MCF 10A (cell line): ENCODE measurements around the gene MEP1B. TPM values are rescaled to one million over a fixed set of nuclear protein-coding genes. Genes with fewer than 3 reads are reported as not detected.

Experiments
- BruUV-seq: library from RNA; stranded (reverse); fragments of 400-500 nt; replicated peaks from 2 replicates; lab custom pipeline; 2021; lab: Mats Ljungman, UMichigan
- CTCF ChIA-PET: fragments of 300-600 bp; sonication (Branson Sonifier 250); formaldehyde crosslinking; extraction: SDS; loops from one replicate; lab custom pipeline; 2021; ENCODE audit warnings: antibody characterized with exemption, inconsistent platforms; lab: Yijun Ruan, JAX
- POLR2A ChIA-PET: fragments of 300-600, 350-650 bp; sonication (Branson Sonifier 250); formaldehyde crosslinking; extraction: SDS; loops from one replicate; lab custom pipeline; 2020; ENCODE audit warnings: antibody characterized with exemption, inconsistent platforms; lab: Yijun Ruan, JAX
- DNase-seq: peaks from one replicate; pipeline ENCODE4 v3.0.0-alpha.2; 2018; ENCODE audit not compliant: unreplicated experiment
- H3K27ac Mint-ChIP-seq: one replicate; pipeline ENCODE4 v1.8.0; 2022; ENCODE audit warnings: mild to moderate bottlenecking, low read depth, mixed read lengths; ENCODE audit not compliant: unreplicated experiment
- H3K27me3 Mint-ChIP-seq: one replicate; pipeline ENCODE4 v1.8.0; 2022; ENCODE audit warnings: mixed read lengths; ENCODE audit not compliant: insufficient read depth, unreplicated experiment
- H3K36me3 Mint-ChIP-seq: one replicate; pipeline ENCODE4 v1.8.0; 2022; ENCODE audit warnings: mild to moderate bottlenecking, moderate library complexity, mixed read lengths; ENCODE audit not compliant: insufficient read depth, unreplicated experiment
- H3K4me1 Mint-ChIP-seq: one replicate; pipeline ENCODE4 v1.8.0; 2022; ENCODE audit warnings: mixed read lengths; ENCODE audit not compliant: insufficient read depth, unreplicated experiment
- H3K4me3 Mint-ChIP-seq: one replicate; pipeline ENCODE4 v1.8.0; 2022; ENCODE audit warnings: mild to moderate bottlenecking, moderate library complexity, mixed read lengths; ENCODE audit not compliant: unreplicated experiment
- H3K9me3 Mint-ChIP-seq: one replicate; pipeline ENCODE4 v1.8.0; 2022; ENCODE audit warnings: mixed read lengths; ENCODE audit not compliant: unreplicated experiment
- intact Hi-C: fragments of 100-400 bp; cut with micrococcal nuclease; formaldehyde crosslinking; loops from 2 replicates; pipeline ENCODE4 v1.14.1; 2022
- total RNA-seq: library from RNA; stranded (reverse); gene quantifications from 2 replicates; pipeline ENCODE4 v1.2.3, GENCODE V29; 2022
- TF ChIP-seq, protein P1 (sequence below): fragments of 200-600 bp; IDR thresholded peaks from one replicate; pipeline ENCODE4 v1.8.0; 2022; ENCODE audit warnings: antibody characterized with exemption, mild to moderate bottlenecking; ENCODE audit not compliant: unreplicated experiment

Gene MEP1B
- total RNA-seq, 1 experiment from 2014 or later = not detected

GRCh38 chr18:32208023-32208422, 18.2 kb downstream of the MEP1B start:
- Mint-ChIP-seq H3K27me3 (no peaks in the 10 kb centered on the region), H3K4me3 (no peak overlapping the region), H3K4me1 (no peaks in the 10 kb centered on the region), H3K36me3 (no peaks in the 10 kb centered on the region), H3K27ac (no peak overlapping the region), H3K9me3 (no peaks in the 10 kb centered on the region)
- BruUV-seq = no TSS peak
- TF ChIP-seq, protein P1, sequence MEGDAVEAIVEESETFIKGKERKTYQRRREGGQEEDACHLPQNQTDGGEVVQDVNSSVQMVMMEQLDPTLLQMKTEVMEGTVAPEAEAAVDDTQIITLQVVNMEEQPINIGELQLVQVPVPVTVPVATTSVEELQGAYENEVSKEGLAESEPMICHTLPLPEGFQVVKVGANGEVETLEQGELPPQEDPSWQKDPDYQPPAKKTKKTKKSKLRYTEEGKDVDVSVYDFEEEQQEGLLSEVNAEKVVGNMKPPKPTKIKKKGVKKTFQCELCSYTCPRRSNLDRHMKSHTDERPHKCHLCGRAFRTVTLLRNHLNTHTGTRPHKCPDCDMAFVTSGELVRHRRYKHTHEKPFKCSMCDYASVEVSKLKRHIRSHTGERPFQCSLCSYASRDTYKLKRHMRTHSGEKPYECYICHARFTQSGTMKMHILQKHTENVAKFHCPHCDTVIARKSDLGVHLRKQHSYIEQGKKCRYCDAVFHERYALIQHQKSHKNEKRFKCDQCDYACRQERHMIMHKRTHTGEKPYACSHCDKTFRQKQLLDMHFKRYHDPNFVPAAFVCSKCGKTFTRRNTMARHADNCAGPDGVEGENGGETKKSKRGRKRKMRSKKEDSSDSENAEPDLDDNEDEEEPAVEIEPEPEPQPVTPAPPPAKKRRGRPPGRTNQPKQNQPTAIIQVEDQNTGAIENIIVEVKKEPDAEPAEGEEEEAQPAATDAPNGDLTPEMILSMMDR = no peak
- ChIA-PET POLR2A (interaction anchor here (0.8 kb wide), 1 partner anchor 8 kb away, joined by 3 read pairs; no protein-coding TSS in a partner anchor), CTCF (interaction anchor here (2.0 kb wide), 1 partner anchor 12 kb away, joined by 7 read pairs; no protein-coding TSS in a partner anchor)
- DNase-seq = no peak
- intact Hi-C loops = no loop called here

DNA sequence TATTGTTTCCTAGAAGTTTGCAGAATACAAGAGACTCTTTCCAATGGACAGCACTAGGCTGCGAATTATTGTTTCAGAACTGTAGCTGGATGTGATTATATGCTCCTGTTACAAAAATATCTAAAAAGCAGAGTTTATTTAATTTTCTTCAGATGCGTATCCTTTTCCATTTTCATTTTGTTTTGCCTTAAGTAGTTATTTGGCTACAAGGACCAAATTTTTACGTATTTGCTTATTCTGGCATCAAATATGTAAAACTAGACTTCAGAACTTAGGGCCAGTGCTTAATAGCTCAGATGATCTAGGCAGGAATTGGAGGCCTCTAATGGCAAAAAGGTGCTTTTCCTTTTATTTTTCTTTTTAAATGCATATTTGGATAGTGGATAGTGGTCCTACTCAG, 18.7 kb downstream of the MEP1B start:
- Mint-ChIP-seq H3K27ac (no peak overlapping the region), H3K4me3 (no peak overlapping the region), H3K4me1 (no peaks in the 10 kb centered on the region), H3K27me3 (no peaks in the 10 kb centered on the region), H3K9me3 (no peaks in the 10 kb centered on the region), H3K36me3 (no peaks in the 10 kb centered on the region)
- ChIA-PET POLR2A (no interaction called here), CTCF (interaction anchor here (2.0 kb wide), 1 partner anchor 12 kb away, joined by 7 read pairs; no protein-coding TSS in a partner anchor)
- DNase-seq = no peak
- TF ChIP-seq, protein P1 = no peak
- no TSS peak for BruUV-seq
- intact Hi-C loops = no loop called here

DNA sequence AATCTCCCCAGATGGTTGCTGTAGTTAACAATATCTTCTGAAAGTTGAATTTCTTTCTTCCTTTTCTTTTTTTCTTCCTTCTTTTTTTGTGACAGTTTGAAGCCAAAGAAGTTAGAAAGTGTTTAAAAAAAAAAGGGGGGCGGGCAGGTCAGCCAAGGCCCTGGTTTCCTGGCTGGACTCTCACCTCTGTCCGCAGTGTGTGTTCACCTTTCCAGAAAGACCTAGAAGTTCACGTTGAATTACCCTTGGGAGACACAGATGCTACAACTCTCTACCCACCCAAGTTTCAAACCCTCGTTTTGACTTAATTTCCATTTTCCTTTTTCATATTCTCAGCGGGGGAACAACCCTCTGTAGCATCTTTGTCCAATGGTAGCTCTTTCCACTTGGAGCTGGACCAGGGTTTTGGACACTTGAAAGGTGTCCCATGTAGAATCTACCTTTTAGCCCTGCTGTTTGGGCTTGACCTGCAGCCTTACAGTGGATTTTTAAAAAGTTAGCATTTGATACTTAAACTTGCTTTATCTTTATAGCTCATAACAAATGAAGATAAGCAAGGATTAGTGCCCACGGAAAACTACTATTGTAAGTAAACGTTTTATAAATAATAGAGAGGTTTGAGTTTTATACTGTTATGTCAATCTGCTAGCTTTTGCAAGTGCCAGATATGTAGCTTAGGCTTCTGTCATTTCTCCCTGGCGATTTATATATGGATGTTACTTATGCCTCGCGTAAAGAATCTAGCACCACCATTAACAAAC, 20.0 kb downstream of the MEP1B start:
- no TSS peak for BruUV-seq
- Mint-ChIP-seq H3K9me3 (no peaks in the 10 kb centered on the region), H3K4me3 (no peak overlapping the region), H3K36me3 (no peaks in the 10 kb centered on the region), H3K4me1 (no peaks in the 10 kb centered on the region), H3K27ac (no peak overlapping the region), H3K27me3 (no peaks in the 10 kb centered on the region)
- POLR2A ChIA-PET = interaction anchor here (0.6 to 1.4 kb wide), 2 partner anchors 24 to 33 kb away, joined by 3 to 4 read pairs; no protein-coding TSS in a partner anchor
- DNase-seq = no peak
- TF ChIP-seq, protein P1 = no peak
- CTCF ChIA-PET = interaction anchor here (0.6 to 2.0 kb wide), 6 partner anchors 10 to 355 kb away, joined by 3 to 10 read pairs (median 6); no protein-coding TSS in a partner anchor
- intact Hi-C loops = no loop called here

GRCh38 chr18:32213693-32214092, 23.9 kb downstream of the MEP1B start:
- Mint-ChIP-seq H3K36me3 (no peaks in the 10 kb centered on the region), H3K27me3 (no peaks in the 10 kb centered on the region), H3K4me3 (no peak overlapping the region), H3K4me1 (no peaks in the 10 kb centered on the region), H3K9me3 (no peaks in the 10 kb centered on the region), H3K27ac (no peak overlapping the region)
- no TSS peak for BruUV-seq
- CTCF ChIA-PET = no interaction called here
- POLR2A ChIA-PET = interaction anchor here (1.9 kb wide), 1 partner anchor 21 kb away, joined by 4 read pairs; no protein-coding TSS in a partner anchor
- DNase-seq = no peak
- intact Hi-C loops = no loop called here
- TF ChIP-seq, protein P1 = no peak
